Measurements from ENCODE around the gene SRRM5.
A peak's percentile ranks its signal among the peaks of the same experiment; 100 is the strongest.
"Not testable (repeated sequence)": the region's sequence is repeated elsewhere in the genome, so short reads cannot be mapped to it uniquely, and the experiment has no call there.

The SRRM5 gene

GRCh38 chr19:43595999-43596841, 15.7 kb upstream of the SRRM5 start, which contains the start of the genes IRGQ and ZNF576:
IRGQ (minus strand) TSS chr19:43596134; CDS start chr19:43595338, 796 bp downstream.
ZNF576 (plus strand) TSS chr19:43596595; CDS start chr19:43597109, 514 bp downstream.
- Mint-ChIP-seq H3K4me3 (peak within 1 kb of the TSS; percentile 90), H3K4me1 (ENCODE audit: low read depth) (peaks cover 41% of the 10 kb centered on the region), H3K36me3 (ENCODE audit: low read depth) (peaks cover 79% of the 10 kb centered on the region), H3K27ac (peak within 1 kb of the TSS; percentile 98), H3K27me3 (no peaks in the 10 kb centered on the region), H3K9me3 (no peaks in the 10 kb centered on the region)
- intact Hi-C loops (cut with micrococcal nuclease): loop anchor here (1.0 to 10.0 kb wide), 5 partner anchors 21 to 151 kb away; partner anchors contain the start of genes ETHE1, PINLYP, XRCC1 and ZNF428

- H3K4me3 Mint-ChIP-seq: peak overlapping the region; percentile 90
- H3K4me1 Mint-ChIP-seq (ENCODE audit: low read depth): peaks cover 41% of the 10 kb centered on the region
- intact Hi-C loops (cut with micrococcal nuclease): loop anchor here (1.0 to 10.0 kb wide), 5 partner anchors 22 to 152 kb away; partner anchors contain the start of genes ETHE1, PINLYP, XRCC1 and ZNF428
- H3K36me3 Mint-ChIP-seq (ENCODE audit: low read depth): peaks cover 79% of the 10 kb centered on the region
- no peaks in the 10 kb centered on the region for H3K9me3 Mint-ChIP-seq
- no peaks in the 10 kb centered on the region for H3K27me3 Mint-ChIP-seq
- peak overlapping the region; percentile 98 for H3K27ac Mint-ChIP-seq
Measured at GRCh38 chr19:43596842-43597461, 14.9 kb upstream of the SRRM5 start.

- H3K36me3 Mint-ChIP-seq (ENCODE audit: low read depth): peaks cover 77% of the 10 kb centered on the region
- intact Hi-C loops (cut with micrococcal nuclease): loop anchor here (2.0 to 10.0 kb wide), 3 partner anchors 36 to 153 kb away; partner anchors contain the start of gene ETHE1
Measured at GRCh38 chr19:43597876-43598275, 14.0 kb upstream of the SRRM5 start.

GRCh38 chr19:43598445-43599240, 13.2 kb upstream of the SRRM5 start:
- Mint-ChIP-seq H3K27ac (peak overlapping the region; percentile 47), H3K9me3 (no peaks in the 10 kb centered on the region), H3K36me3 (ENCODE audit: low read depth) (peaks cover 69% of the 10 kb centered on the region), H3K4me1 (ENCODE audit: low read depth) (peaks cover 34% of the 10 kb centered on the region), H3K4me3 (no peak overlapping the region), H3K27me3 (no peaks in the 10 kb centered on the region)
- intact Hi-C loops (cut with micrococcal nuclease): loop anchor here (5.0 to 10.0 kb wide), 2 partner anchors 36 to 154 kb away; no protein-coding TSS in a partner anchor

More at GRCh38 chr19:43597876-43598275, 14.0 kb upstream of the SRRM5 start:
- Mint-ChIP-seq H3K27ac (peak overlapping the region; percentile 98), H3K9me3 (no peaks in the 10 kb centered on the region), H3K4me1 (ENCODE audit: low read depth) (peaks cover 41% of the 10 kb centered on the region), H3K4me3 (peak overlapping the region; percentile 90), H3K27me3 (no peaks in the 10 kb centered on the region)

- no peak overlapping the region for H3K27ac Mint-ChIP-seq
Measured at GRCh38 chr19:43599635-43600295, 12.1 kb upstream of the SRRM5 start.

GRCh38 chr19:43600326-43600725, 11.6 kb upstream of the SRRM5 start:
- peaks cover 29% of the 10 kb centered on the region for H3K4me1 Mint-ChIP-seq (ENCODE audit: low read depth)
- H3K27ac Mint-ChIP-seq; intact Hi-C loops (cut with micrococcal nuclease): not testable (repeated sequence)

More at GRCh38 chr19:43599635-43600295, 12.1 kb upstream of the SRRM5 start:
- no peak overlapping the region for H3K4me3 Mint-ChIP-seq
- no peaks in the 10 kb centered on the region for H3K27me3 Mint-ChIP-seq
- peaks cover 29% of the 10 kb centered on the region for H3K4me1 Mint-ChIP-seq (ENCODE audit: low read depth)
- H3K9me3 Mint-ChIP-seq: no peaks in the 10 kb centered on the region
- intact Hi-C loops (cut with micrococcal nuclease): loop anchor here (5.0 to 10.0 kb wide), 2 partner anchors 37 to 155 kb away; no protein-coding TSS in a partner anchor
- peaks cover 61% of the 10 kb centered on the region for H3K36me3 Mint-ChIP-seq (ENCODE audit: low read depth)

DNA sequence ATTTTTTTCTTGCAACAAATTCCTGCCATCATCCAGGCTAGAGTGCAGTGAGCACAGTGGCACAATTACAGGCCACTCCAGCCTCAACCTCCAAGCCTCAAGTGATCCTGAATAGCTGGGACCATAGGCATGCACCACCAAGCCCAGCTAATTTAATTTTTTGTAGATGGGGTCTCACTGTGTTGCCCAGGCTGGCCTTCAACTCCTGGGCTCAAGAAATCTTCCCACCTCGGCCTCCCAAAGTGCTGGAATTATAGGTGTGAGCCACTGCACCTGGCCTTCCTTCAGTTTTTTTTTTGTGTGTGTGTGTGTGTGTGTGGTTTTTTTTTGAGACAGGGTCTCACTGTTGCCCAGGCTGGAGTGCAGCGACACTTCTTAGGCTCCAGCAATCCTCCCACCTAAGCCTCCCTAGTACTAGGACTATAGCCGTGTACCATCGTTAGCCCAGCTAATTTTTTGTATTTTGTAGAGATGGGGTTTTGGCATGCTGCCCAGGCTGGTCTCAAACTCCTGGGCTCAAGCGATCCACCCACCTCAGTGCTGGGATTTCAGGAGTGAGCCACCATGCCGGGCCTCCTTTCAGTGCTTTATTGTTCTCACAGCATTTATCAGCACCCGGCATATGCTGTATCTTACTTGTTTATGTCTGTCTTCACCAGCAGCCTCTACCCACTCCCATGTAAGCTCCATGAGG, 5.9 kb upstream of the SRRM5 start:
- Mint-ChIP-seq H3K27ac (no peak overlapping the region), H3K36me3 (ENCODE audit: low read depth) (peaks cover 31% of the 10 kb centered on the region), H3K27me3 (no peaks in the 10 kb centered on the region), H3K4me1 (ENCODE audit: low read depth) (peaks cover 6% of the 10 kb centered on the region), H3K4me3 (no peak overlapping the region), H3K9me3 (no peaks in the 10 kb centered on the region)
- intact Hi-C loops (cut with micrococcal nuclease): no loop called here

More at GRCh38 chr19:43600326-43600725, 11.6 kb upstream of the SRRM5 start:
- peaks cover 56% of the 10 kb centered on the region for H3K36me3 Mint-ChIP-seq (ENCODE audit: low read depth)
- H3K9me3 Mint-ChIP-seq, H3K27me3 Mint-ChIP-seq, H3K4me3 Mint-ChIP-seq: not testable (repeated sequence)

DNA sequence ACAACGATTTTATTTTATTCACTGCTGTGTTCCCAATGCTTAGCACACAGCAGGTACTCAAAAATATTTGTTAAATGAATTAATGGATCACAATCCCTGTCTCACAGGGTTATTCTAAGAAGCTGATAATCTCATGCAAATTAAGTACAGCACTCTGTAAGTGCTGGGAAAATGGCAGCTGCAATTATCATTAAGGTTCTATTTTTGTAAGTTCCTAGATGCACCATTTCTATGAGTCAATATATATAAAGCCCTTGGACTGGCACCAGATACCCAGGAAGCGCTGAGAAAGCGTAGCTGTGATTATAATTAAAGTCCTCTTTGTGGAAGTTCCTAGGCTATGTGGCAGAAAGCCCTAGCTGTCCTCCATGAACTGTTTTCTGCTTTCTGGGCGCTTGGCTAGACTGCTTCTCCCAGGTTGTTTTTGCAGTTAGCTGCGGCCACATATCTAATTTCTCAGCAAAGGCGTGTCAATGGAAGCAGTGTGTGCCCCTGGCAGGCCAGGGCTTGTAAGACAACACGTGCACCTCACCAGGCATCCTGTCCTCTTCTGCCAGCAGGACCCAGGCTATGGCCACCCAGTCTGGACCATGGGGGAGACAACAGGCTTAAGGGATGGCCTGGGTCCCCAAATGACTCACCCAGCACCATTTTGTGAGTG, 5.2 kb upstream of the SRRM5 start:
- peaks cover 6% of the 10 kb centered on the region for H3K4me1 Mint-ChIP-seq (ENCODE audit: low read depth)
- H3K27ac Mint-ChIP-seq: no peak overlapping the region
- no peak overlapping the region for H3K4me3 Mint-ChIP-seq
- intact Hi-C loops (cut with micrococcal nuclease): no loop called here
- no peaks in the 10 kb centered on the region for H3K27me3 Mint-ChIP-seq
- H3K36me3 Mint-ChIP-seq (ENCODE audit: low read depth): peaks cover 30% of the 10 kb centered on the region
- H3K9me3 Mint-ChIP-seq: no peaks in the 10 kb centered on the region

GRCh38 chr19:43607238-43608205, 4.4 kb upstream of the SRRM5 start:
- peaks cover 30% of the 10 kb centered on the region for H3K36me3 Mint-ChIP-seq (ENCODE audit: low read depth)
- no peaks in the 10 kb centered on the region for H3K9me3 Mint-ChIP-seq
- no peak overlapping the region for H3K4me3 Mint-ChIP-seq
- intact Hi-C loops (cut with micrococcal nuclease): no loop called here
- H3K27me3 Mint-ChIP-seq: no peaks in the 10 kb centered on the region
- peaks cover 6% of the 10 kb centered on the region for H3K4me1 Mint-ChIP-seq (ENCODE audit: low read depth)
- peak overlapping the region; percentile 37 for H3K27ac Mint-ChIP-seq

- H3K4me3 Mint-ChIP-seq: no peak overlapping the region
- peaks cover 6% of the 10 kb centered on the region for H3K4me1 Mint-ChIP-seq (ENCODE audit: low read depth)
- H3K27me3 Mint-ChIP-seq: no peaks in the 10 kb centered on the region
- intact Hi-C loops (cut with micrococcal nuclease): no loop called here
- no peak overlapping the region for H3K27ac Mint-ChIP-seq
- no peaks in the 10 kb centered on the region for H3K9me3 Mint-ChIP-seq
- peaks cover 49% of the 10 kb centered on the region for H3K36me3 Mint-ChIP-seq (ENCODE audit: low read depth)
Measured at GRCh38 chr19:43609872-43610271, 2.0 kb upstream of the SRRM5 start.

- Mint-ChIP-seq H3K36me3 (ENCODE audit: low read depth) (peaks cover 49% of the 10 kb centered on the region), H3K27me3 (no peaks in the 10 kb centered on the region), H3K4me3 (no peak overlapping the region), H3K27ac (no peak overlapping the region), H3K9me3 (no peaks in the 10 kb centered on the region), H3K4me1 (ENCODE audit: low read depth) (peaks cover 6% of the 10 kb centered on the region)
- intact Hi-C loops (cut with micrococcal nuclease): no loop called here
Measured at GRCh38 chr19:43610493-43610892, 1.4 kb upstream of the SRRM5 start.
